ENCODE data around the gene DMD. TPM values are rescaled to one million over a fixed set of nuclear protein-coding genes. Genes with fewer than 3 reads are reported as not detected.

DMD gene
- total and polyA plus RNA-seq, 2 of the 8 experiments (the other 6 are each of a cell fraction or from before 2014, with no cell fraction given), result 4.8 to 7.4 TPM

DNA sequence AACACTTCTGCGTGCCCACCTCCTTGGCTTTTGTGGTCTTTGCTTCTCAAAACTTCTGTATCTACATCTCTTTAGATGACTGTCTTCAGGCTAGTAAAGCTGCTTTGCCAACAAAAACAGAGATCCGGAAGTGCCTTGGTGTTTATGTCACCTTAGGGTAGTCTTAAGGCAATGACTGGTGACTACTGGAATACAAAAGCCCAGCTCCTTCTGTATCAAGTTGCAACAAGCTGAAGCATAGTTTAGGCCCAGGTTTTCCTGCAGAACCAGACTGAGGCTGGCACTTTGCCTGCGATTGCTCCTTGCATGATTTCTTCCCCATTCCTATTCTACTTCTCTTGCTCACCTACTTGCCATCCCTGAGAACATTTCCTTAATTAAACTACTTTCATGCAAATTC lies 333.8 kb downstream of the DMD start:
- H2BK12ac ChIP-seq (ENCODE audit: low read depth, low read length), result no peak overlapping the region
- TF ChIP-seq SIRT6 (IDR thresholded peaks at IDR 0.05; ENCODE audit: low read length), result no peak

More for the DNA sequence above, 333.8 kb downstream of the DMD start:
- POLR2A ChIA-PET (ENCODE audit: partially characterized antibody), result no interaction called here
- no peak overlapping the region for H2AFZ ChIP-seq (ENCODE audit: low read length)
- H3K4ac ChIP-seq (replicated peaks; ENCODE audit: insufficient read length, low read depth, low read length), result no peak overlapping the region
- no peak for FAIRE-seq
- H3K4me2 ChIP-seq (ENCODE audit: insufficient read depth in 1 of 2, low read depth in 2 of 2, low read length in 2 of 2), result no peak overlapping the region
- H4K5ac ChIP-seq (ENCODE audit: insufficient read length, low read depth, low read length), result no peak overlapping the region
- H2BK120ac ChIP-seq (replicated peaks; ENCODE audit: low read depth, low read length), result no peak overlapping the region
- peaks cover 0 to 3% (median 0%) of the 10 kb centered on the region in 4 experiments; a peak in 1 of 7 replicates for H3K4me1 ChIP-seq (replicated peaks in 1 of 4; ENCODE audit: control insufficient read depth in 3 of 4, insufficient read depth in 4 of 4, low read length in 3 of 4)
- no peak overlapping the region for H3K27ac ChIP-seq (ENCODE audit: low read depth, low read length)
- no peak overlapping the region for H2BK20ac ChIP-seq (ENCODE audit: low read length)
- H3K14ac ChIP-seq (ENCODE audit: insufficient read length), result no peak overlapping the region
- no peaks in the 10 kb centered on the region for H3K27me3 ChIP-seq (replicated peaks in 1 of 4; ENCODE audit: control insufficient read depth in 3 of 4, extremely low read depth in 1 of 4, insufficient read depth in 3 of 4, low read length in 3 of 4)
- no peak overlapping the region for H3K23ac ChIP-seq (ENCODE audit: insufficient read length)
- H4K8ac ChIP-seq (ENCODE audit: extremely low read depth, insufficient read depth, low read length), result no peak overlapping the region
- H2BK5ac ChIP-seq (ENCODE audit: low read depth, low read length), result no peak overlapping the region
- no peaks in the 10 kb centered on the region for H3K9me3 ChIP-seq (ENCODE audit: insufficient read depth in 2 of 2, low read depth in 1 of 2, low read length in 1 of 2)
- no peak overlapping the region for H4K91ac ChIP-seq (replicated peaks; ENCODE audit: insufficient read length, low read length)
- no peak overlapping the region for H3K18ac ChIP-seq (ENCODE audit: extremely low read depth, low read length)
- H2AK5ac ChIP-seq (ENCODE audit: low read depth, low read length), result no peak overlapping the region
- H3K79me1 ChIP-seq (ENCODE audit: low read depth, low read length), result no peaks in the 10 kb centered on the region
- H2BK15ac ChIP-seq (ENCODE audit: low read length), result no peak overlapping the region
- no peaks in the 10 kb centered on the region for H3K23me2 ChIP-seq (ENCODE audit: low read depth, low read length)
- no peaks in the 10 kb centered on the region for H3K36me3 ChIP-seq (ENCODE audit: control insufficient read depth in 2 of 4, insufficient read depth in 4 of 4, low read length in 3 of 4)
- H3K9ac ChIP-seq (replicated peaks in 1 of 4; ENCODE audit: extremely low read depth in 1 of 4, low read depth in 3 of 4, low read length in 3 of 4), result no peak overlapping the region
- CTCF ChIA-PET (ENCODE audit: partially characterized antibody), result no interaction called here
- no peak overlapping the region for H3K56ac ChIP-seq (replicated peaks; ENCODE audit: insufficient read length, low read depth, low read length)
- no peaks in the 10 kb centered on the region for H3K79me2 ChIP-seq (ENCODE audit: control insufficient read depth in 1 of 2, insufficient read depth in 2 of 2, low read length in 2 of 2)
- H3K4me3 ChIP-seq (ENCODE audit: extremely low read depth in 1 of 4, insufficient read depth in 2 of 4, low read depth in 3 of 4, low read length in 4 of 4), result no peak overlapping the region
- no peak for DNase-seq (ENCODE audit: low read depth in 1 of 2, low spot score in 2 of 2)
- no peaks in the 10 kb centered on the region for H4K20me1 ChIP-seq (replicated peaks in 1 of 2; ENCODE audit: control insufficient read depth in 1 of 2, insufficient read depth in 2 of 2, low read length in 2 of 2)
- 74% methylated on average over 3 of the region's 3 CpGs; no CpG with 5 or more reads in 1 of the 2 experiments for WGBS, 2 experiments (ENCODE audit: extremely low coverage in 1 of 2, insufficient coverage in 1 of 2, insufficient read length in 1 of 2, insufficient replicate concordance in 2 of 2, low coverage in 1 of 2, low lambda C conversion rate in 2 of 2, missing lambda C conversion rate in 1 of 2)

Measured in H1 (cell line).